Fibroblast of lung (primary cell): Measurements from ENCODE around the gene MCCD1. TPM values are rescaled to one million over a fixed set of nuclear protein-coding genes. Genes with fewer than 3 reads are reported as not detected.

ENCODE experiments used
- DNase-seq, 2 donors: peaks; one replicate each; pipeline versions ENCODE4 v3.0.0 to v3.0.0-alpha.2; 2010; ENCODE audit warnings: low read depth in 2 of 2
- H2AFZ ChIP-seq: 2 replicates; pipeline ENCODE4 v1.5.1; 2012; ENCODE audit warnings: low read length, control low read depth, inconsistent platforms
- H3K27ac ChIP-seq: 2 replicates; pipeline ENCODE4 v1.5.1; 2011; ENCODE audit warnings: low read length, control low read depth; ENCODE audit not compliant: insufficient read depth
- H3K27me3 ChIP-seq: 2 replicates; pipeline ENCODE4 v1.5.1; 2011; ENCODE audit warnings: mild to moderate bottlenecking, low read length; ENCODE audit not compliant: control insufficient read depth, insufficient read depth
- H3K36me3 ChIP-seq: 2 replicates; pipeline ENCODE4 v1.5.1; 2011; ENCODE audit warnings: low read length; ENCODE audit not compliant: control insufficient read depth, insufficient read depth
- H3K4me1 ChIP-seq: 2 replicates; pipeline ENCODE4 v1.5.1; 2011; ENCODE audit warnings: low read length; ENCODE audit not compliant: control insufficient read depth, insufficient read depth; ENCODE audit errors: extremely low read depth
- H3K4me2 ChIP-seq: 2 replicates; pipeline ENCODE4 v1.5.1; 2011; ENCODE audit warnings: low read length, control low read depth; ENCODE audit not compliant: insufficient read depth; ENCODE audit errors: extremely low read depth
- H3K4me3 ChIP-seq, 4 experiments: fragments of 200-600 bp in 1 of 4; sonication (generic) in 1 of 4; replicated peaks in 1 of 4; 2 replicates each; pipeline ENCODE4 v1.5.1; 2011 to 2016; ENCODE audit warnings: low read length in 4 of 4, low read depth in 3 of 4, mild to moderate bottlenecking in 3 of 4, control low read depth in 2 of 4, inconsistent platforms in 1 of 4, mixed read lengths in 1 of 4; ENCODE audit not compliant: insufficient read depth in 1 of 4; ENCODE audit errors: control extremely low read depth in 1 of 4
- H3K79me2 ChIP-seq: 2 replicates; pipeline ENCODE4 v1.5.1; 2012; ENCODE audit warnings: mild to moderate bottlenecking, low read length, inconsistent platforms; ENCODE audit not compliant: control insufficient read depth, insufficient read depth
- H3K9ac ChIP-seq: 2 replicates; pipeline ENCODE4 v1.5.1; 2011; ENCODE audit warnings: mild to moderate bottlenecking, low read length, control low read depth; ENCODE audit not compliant: insufficient read depth
- H3K9me3 ChIP-seq: 2 replicates; pipeline ENCODE4 v1.5.1; 2012; ENCODE audit warnings: low read depth, low read length; ENCODE audit not compliant: control insufficient read depth, insufficient read depth
- H4K20me1 ChIP-seq: 2 replicates; pipeline ENCODE4 v1.5.1; 2011; ENCODE audit warnings: low read length; ENCODE audit not compliant: control insufficient read depth, insufficient read depth; ENCODE audit errors: extremely low read depth
- CTCF ChIP-seq, 2 donors: IDR thresholded peaks in 1 of 2; conservative IDR thresholded peaks in 1 of 2; 1 replicate in 1 of 2; 2 replicates in 1 of 2; pipeline ENCODE4 v1.5.1; 2011 to 2012; ENCODE audit warnings: low read length in 2 of 2, control low read depth in 1 of 2, inconsistent platforms in 1 of 2, low read depth in 1 of 2, mild to moderate bottlenecking in 1 of 2
- EZH2 ChIP-seq: IDR thresholded peaks from 2 replicates; pipeline ENCODE4 v1.5.1; 2012; ENCODE audit warnings: low read length, control low read depth, mild to moderate bottlenecking; ENCODE audit errors: missing control alignments
- polyA minus RNA-seq: library from RNA; depleted of rRNA, polyadenylated mRNA; stranded (reverse); fragments of >200 nt; gene quantifications from 2 replicates; pipeline ENCODE4 v1.2.3, GENCODE V29; 2011; ENCODE audit warnings: low replicate concordance
- polyA plus RNA-seq, 2 donors: library from polyadenylated mRNA; depleted of rRNA in 1 of 2; stranded (reverse) in 1 of 2; unstranded in 1 of 2; fragments of >200 nt; gene quantifications; 2 replicates each; pipeline ENCODE4 v1.2.1, GENCODE V29; 2011 to 2012; ENCODE audit warnings: missing spikeins in 1 of 2
- total RNA-seq: library from RNA; depleted of rRNA; stranded (reverse); fragments of >200 nt; gene quantifications from 2 replicates; pipeline ENCODE4 v1.2.1, GENCODE V29; 2014

The MCCD1 gene
- not detected in 2 replicates for total RNA-seq
- not detected in 2 replicates for polyA plus RNA-seq
- not detected in 2 replicates for polyA plus RNA-seq (2012)
- not detected in 2 replicates for polyA minus RNA-seq

GRCh38 chr6:31528821-31529328 is at the start of gene MCCD1:
TSS of gene MCCD1 (plus strand) at chr6:31528962. CDS start at chr6:31529015, 53 bp downstream.
- Histone ChIP-seq H3K27me3 (no peaks in the 10 kb centered on the region), H3K4me1 (peaks cover 8% of the 10 kb centered on the region), H3K4me2 (no peak within 1 kb of the TSS), H3K36me3 (peaks cover 21% of the 10 kb centered on the region), H3K9me3 (no peaks in the 10 kb centered on the region), H2AFZ (no peak within 1 kb of the TSS), H3K9ac (no peak within 1 kb of the TSS), H3K4me3 (no peak within 1 kb of the TSS), H4K20me1 (no peaks in the 10 kb centered on the region), H3K27ac (no peak within 1 kb of the TSS), H3K79me2 (peaks cover 3% of the 10 kb centered on the region)
- no peak for TF ChIP-seq CTCF (conservative IDR thresholded peaks at IDR 0.05 in 1 of 2, IDR thresholded peaks at IDR 0.05 in 1 of 2; ENCODE audit: low read depth in 1 of 2, low read length in 2 of 2)
- TF ChIP-seq EZH2 = no peak
- no peak for DNase-seq

GRCh38 chr6:31479151-31479932 is 49.4 kb upstream of the MCCD1 start:
- Histone ChIP-seq H3K4me2 (no peak overlapping the region), H3K27me3 (peaks cover 4% of the 10 kb centered on the region), H3K4me3 (no peak overlapping the region), H3K79me2 (no peaks in the 10 kb centered on the region), H4K20me1 (no peaks in the 10 kb centered on the region), H3K9ac (no peak overlapping the region), H3K36me3 (no peaks in the 10 kb centered on the region), H2AFZ (no peak overlapping the region), H3K4me1 (no peaks in the 10 kb centered on the region), H3K27ac (no peak overlapping the region), H3K9me3 (no peaks in the 10 kb centered on the region)
- no peak for TF ChIP-seq CTCF (conservative IDR thresholded peaks at IDR 0.05 in 1 of 2, IDR thresholded peaks at IDR 0.05 in 1 of 2; ENCODE audit: low read depth in 1 of 2, low read length in 2 of 2)
- no peak for TF ChIP-seq EZH2
- DNase-seq = no peak

- Histone ChIP-seq H3K4me2 (no peak overlapping the region), H3K9ac (no peak overlapping the region), H3K79me2 (no peaks in the 10 kb centered on the region), H3K27ac (no peak overlapping the region), H3K27me3 (peaks cover 4% of the 10 kb centered on the region), H2AFZ (no peak overlapping the region), H4K20me1 (no peaks in the 10 kb centered on the region), H3K36me3 (no peaks in the 10 kb centered on the region), H3K4me1 (peaks cover 2% of the 10 kb centered on the region), H3K4me3 (no peak overlapping the region), H3K9me3 (no peaks in the 10 kb centered on the region)
- no peak for TF ChIP-seq EZH2
- TF ChIP-seq CTCF (conservative IDR thresholded peaks at IDR 0.05 in 1 of 2, IDR thresholded peaks at IDR 0.05 in 1 of 2; ENCODE audit: low read depth in 1 of 2, low read length in 2 of 2) = no peak
- no peak for DNase-seq
Measured at GRCh38 chr6:31479933-31480535, 48.7 kb upstream of the MCCD1 start.
